Smooth muscle cell (in vitro differentiated cells): ENCODE results near the gene MB21D2. TPM values are rescaled to one million over a fixed set of nuclear protein-coding genes. Genes with fewer than 3 reads are reported as not detected.

Experiments used
- DNase-seq: peaks from one replicate; lab custom pipeline; 2025; ENCODE audit not compliant: unreplicated experiment; lab: John Stamatoyannopoulos, UW
- H2AFZ ChIP-seq: fragments of 200-600 bp; sonication (generic); 2 replicates; pipeline ENCODE4 v1.6.0; 2016; ENCODE audit warnings: antibody characterized with exemption, low read depth, mild to moderate bottlenecking
- H3F3A ChIP-seq: fragments of 200-600 bp; sonication (generic); 2 replicates; pipeline ENCODE4 v1.6.0; 2017; ENCODE audit warnings: antibody characterized with exemption, low read depth
- H3K27ac ChIP-seq: fragments of 200-600 bp; sonication (generic); 2 replicates; pipeline ENCODE4 v1.5.1; 2016; ENCODE audit warnings: low read depth, mild to moderate bottlenecking
- H3K27me3 ChIP-seq: fragments of 200-600 bp; sonication (generic); 2 replicates; pipeline ENCODE4 v1.6.1; 2016; ENCODE audit warnings: low read depth, mild to moderate bottlenecking
- H3K36me3 ChIP-seq: fragments of 200-600 bp; sonication (generic); 2 replicates; pipeline ENCODE4 v1.5.1; 2016; ENCODE audit warnings: low read depth
- H3K4me1 ChIP-seq: fragments of 200-600 bp; sonication (generic); 2 replicates; pipeline ENCODE4 v1.5.1; 2016; ENCODE audit warnings: low read depth
- H3K4me2 ChIP-seq: fragments of 200-600 bp; sonication (generic); 2 replicates; pipeline ENCODE4 v1.6.0; 2016; ENCODE audit warnings: mild to moderate bottlenecking
- H3K4me3 ChIP-seq: fragments of 200-600 bp; sonication (generic); 2 replicates; pipeline ENCODE4 v1.5.1; 2016; ENCODE audit warnings: mild to moderate bottlenecking
- H3K79me2 ChIP-seq: fragments of 200-600 bp; sonication (generic); 2 replicates; pipeline ENCODE4 v1.6.0; 2016; ENCODE audit warnings: low read depth, mild to moderate bottlenecking
- H3K9ac ChIP-seq: fragments of 200-600 bp; sonication (generic); 2 replicates; pipeline ENCODE4 v1.6.0; 2016; ENCODE audit warnings: low read depth
- H3K9me3 ChIP-seq: fragments of 200-600 bp; sonication (generic); replicated peaks from 2 replicates; pipeline ENCODE4 v1.5.1; 2016; ENCODE audit warnings: low read depth
- H4K20me1 ChIP-seq: fragments of 200-600 bp; sonication (generic); 2 replicates; pipeline ENCODE4 v1.6.0; 2016; ENCODE audit warnings: low read depth
- CTCF ChIP-seq: fragments of 200-600 bp; sonication (generic); IDR thresholded peaks from 2 replicates; pipeline ENCODE4 v1.5.1; 2017; ENCODE audit warnings: borderline replicate concordance, mild to moderate bottlenecking, antibody characterized with exemption; ENCODE audit not compliant: insufficient read depth, poor library complexity, severe bottlenecking
- WGBS: methylation state at CpG from one replicate; pipeline ENCODE4 v1.1.7; 2016; ENCODE audit warnings: low lambda C conversion rate; 5-methylcytosine and 5-hydroxymethylcytosine counted together
- polyA plus RNA-seq: library from polyadenylated mRNA; unstranded; fragments of >200 nt; fragmentation: Nextera tagmentation; extraction: Ambion mirVana; gene quantifications from 2 replicates; pipeline ENCODE4 v1.2.1, GENCODE V29; 2016
- total RNA-seq: library from RNA; depleted of rRNA; stranded (reverse); fragments of >200 nt; gene quantifications from 2 replicates; pipeline ENCODE4 v1.2.3, GENCODE V29; 2014

Gene MB21D2
- total and polyA plus RNA-seq, 2 experiments from 2014 or later: 5.2 to 17.1 TPM

GRCh38 chr3:192772240-192772894 is 145.3 kb downstream of the MB21D2 start:
- no peaks in the 10 kb centered on the region for H3K4me1 ChIP-seq
- no peak overlapping the region for H2AFZ ChIP-seq
- H4K20me1 ChIP-seq: no peaks in the 10 kb centered on the region
- no peaks in the 10 kb centered on the region for H3F3A ChIP-seq
- H3K27ac ChIP-seq: no peak overlapping the region
- peak; percentile 40 for TF ChIP-seq CTCF
- H3K9ac ChIP-seq: no peak overlapping the region
- H3K9me3 ChIP-seq: no peaks in the 10 kb centered on the region
- peaks cover 4% of the 10 kb centered on the region for H3K27me3 ChIP-seq
- no peaks in the 10 kb centered on the region for H3K36me3 ChIP-seq
- H3K4me3 ChIP-seq: no peak overlapping the region
- H3K4me2 ChIP-seq: no peak overlapping the region
- DNase-seq: no peak
- 40% methylated on average over 5 of the region's 5 CpGs for WGBS
- no peaks in the 10 kb centered on the region for H3K79me2 ChIP-seq

DNA sequence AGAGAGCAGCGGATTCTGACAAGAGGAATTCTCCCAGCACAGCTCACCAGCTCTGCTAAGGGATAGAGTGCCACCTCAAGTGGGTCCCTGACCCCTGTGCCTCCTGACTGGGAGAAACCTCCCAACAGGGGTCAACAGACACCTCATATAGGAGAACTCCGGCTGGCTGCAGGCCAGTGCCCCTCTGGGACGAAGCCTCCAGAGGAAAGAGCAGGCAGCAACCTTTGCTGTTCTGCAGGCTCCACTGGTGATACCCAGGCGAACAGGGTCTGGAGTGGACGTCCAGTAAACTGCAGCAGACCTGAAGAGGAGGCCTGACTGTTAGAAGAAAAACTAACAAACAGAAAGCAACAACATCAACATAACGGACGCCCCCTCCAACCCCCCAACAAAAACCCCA is 159.0 kb downstream of the MB21D2 start:
- Histone ChIP-seq H3K9ac (no peak overlapping the region), H3K36me3 (no peaks in the 10 kb centered on the region), H4K20me1 (no peaks in the 10 kb centered on the region), H3K9me3 (no peaks in the 10 kb centered on the region), H3F3A (no peaks in the 10 kb centered on the region), H3K4me2 (no peak overlapping the region), H3K27ac (no peak overlapping the region), H2AFZ (no peak overlapping the region), H3K79me2 (no peaks in the 10 kb centered on the region), H3K4me1 (no peaks in the 10 kb centered on the region), H3K27me3 (no peaks in the 10 kb centered on the region), H3K4me3 (no peak overlapping the region)
- DNase-seq: no peak
- WGBS: 86% methylated on average over 7 of the region's 7 CpGs
- no peak for TF ChIP-seq CTCF

- H3K4me1 ChIP-seq: no peaks in the 10 kb centered on the region
- no peaks in the 10 kb centered on the region for H3K27me3 ChIP-seq
- no peak for TF ChIP-seq CTCF
- H3K9me3 ChIP-seq: no peaks in the 10 kb centered on the region
- H3F3A ChIP-seq: no peaks in the 10 kb centered on the region
- no peaks in the 10 kb centered on the region for H4K20me1 ChIP-seq
- H3K4me2 ChIP-seq: no peak overlapping the region
- H3K79me2 ChIP-seq: no peaks in the 10 kb centered on the region
- WGBS: 39% methylated on average over 2 of the region's 2 CpGs
- no peak for DNase-seq
- H3K27ac ChIP-seq: no peak overlapping the region
- no peak overlapping the region for H3K9ac ChIP-seq
- no peak overlapping the region for H3K4me3 ChIP-seq
- no peaks in the 10 kb centered on the region for H3K36me3 ChIP-seq
- H2AFZ ChIP-seq: no peak overlapping the region
These were observed 166.5 kb downstream of the MB21D2 start for GRCh38 chr3:192751148-192751547.

- H4K20me1 ChIP-seq: no peaks in the 10 kb centered on the region
- no peak overlapping the region for H3K4me2 ChIP-seq
- H3K27me3 ChIP-seq: no peaks in the 10 kb centered on the region
- H3K79me2 ChIP-seq: no peaks in the 10 kb centered on the region
- no peaks in the 10 kb centered on the region for H3K9me3 ChIP-seq
- no peaks in the 10 kb centered on the region for H3F3A ChIP-seq
- no peak overlapping the region for H3K4me3 ChIP-seq
- H3K36me3 ChIP-seq: no peaks in the 10 kb centered on the region
- H2AFZ ChIP-seq: no peak overlapping the region
- no peaks in the 10 kb centered on the region for H3K4me1 ChIP-seq
- H3K9ac ChIP-seq: no peak overlapping the region
- no peak for DNase-seq
- H3K27ac ChIP-seq: no peak overlapping the region
- TF ChIP-seq CTCF: no peak
- 43% methylated on average over 5 of the region's 5 CpGs for WGBS
These were observed 167.5 kb downstream of the MB21D2 start for GRCh38 chr3:192750201-192750600.
